ENCODE results near the gene SIX2.

Gene SIX2

GRCh38 chr2:45000341-45000901, 8.8 kb downstream of the SIX2 start:
- no peak overlapping the region for H3K27ac ChIP-seq
- no peak for TF ChIP-seq CTCF (conservative IDR thresholded peaks at IDR 0.05)

- no peak overlapping the region for H3K27ac ChIP-seq
- TF ChIP-seq CTCF (conservative IDR thresholded peaks at IDR 0.05), result no peak
These were observed 9.7 kb downstream of the SIX2 start for GRCh38 chr2:44999540-44999939.

- no peak for TF ChIP-seq CTCF (conservative IDR thresholded peaks at IDR 0.05)
These were observed 11.3 kb downstream of the SIX2 start for GRCh38 chr2:44997963-44998362.

GRCh38 chr2:44996356-44996755, 12.9 kb downstream of the SIX2 start:
- no peak for TF ChIP-seq CTCF (conservative IDR thresholded peaks at IDR 0.05)

More at GRCh38 chr2:44997963-44998362, 11.3 kb downstream of the SIX2 start:
- no peak overlapping the region for H3K27ac ChIP-seq

GRCh38 chr2:44994377-44994776, 14.9 kb downstream of the SIX2 start:
- no peak for TF ChIP-seq CTCF (conservative IDR thresholded peaks at IDR 0.05)

More at GRCh38 chr2:44996356-44996755, 12.9 kb downstream of the SIX2 start:
- H3K27ac ChIP-seq, result no peak overlapping the region

GRCh38 chr2:44989176-44989575, 20.1 kb downstream of the SIX2 start:
- no peak for TF ChIP-seq CTCF (conservative IDR thresholded peaks at IDR 0.05)
- no peak overlapping the region for H3K27ac ChIP-seq

More at GRCh38 chr2:44994377-44994776, 14.9 kb downstream of the SIX2 start:
- no peak overlapping the region for H3K27ac ChIP-seq

- TF ChIP-seq CTCF (conservative IDR thresholded peaks at IDR 0.05), result no peak
- no peak overlapping the region for H3K27ac ChIP-seq
These were observed 25.2 kb downstream of the SIX2 start for GRCh38 chr2:44983836-44984604.
